ENCODE data around the gene GRK5. TPM values are rescaled to one million over a fixed set of nuclear protein-coding genes. Genes with fewer than 3 reads are reported as not detected.

Gene GRK5
- total RNA-seq, 4 donors from 2014 or later, result 10.0 to 61.9 (median 18.1) TPM

DNA sequence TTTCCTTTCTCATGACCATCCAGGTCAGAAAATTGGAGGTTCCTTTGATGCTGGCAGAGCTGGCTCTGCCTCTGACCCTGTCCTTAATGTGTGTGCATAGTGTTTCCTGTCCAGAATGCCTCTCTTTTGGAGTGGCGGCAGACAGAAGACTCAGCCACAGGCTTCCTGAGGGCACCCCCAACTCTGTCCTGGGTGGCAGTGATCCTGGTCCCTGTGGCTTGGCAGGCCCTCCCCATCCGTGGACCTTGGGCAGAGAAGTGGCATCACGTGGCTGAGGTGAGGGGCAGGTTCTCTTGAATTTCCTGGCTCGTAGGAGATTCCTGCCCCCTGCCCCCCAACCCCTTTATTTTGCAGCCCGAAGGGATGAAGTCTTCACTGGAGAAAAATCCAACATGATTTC lies 202.0 kb downstream of the GRK5 start:
- no peak for TF ChIP-seq POLR2A (IDR thresholded peaks at IDR 0.05)
- TF ChIP-seq, protein P1, sequence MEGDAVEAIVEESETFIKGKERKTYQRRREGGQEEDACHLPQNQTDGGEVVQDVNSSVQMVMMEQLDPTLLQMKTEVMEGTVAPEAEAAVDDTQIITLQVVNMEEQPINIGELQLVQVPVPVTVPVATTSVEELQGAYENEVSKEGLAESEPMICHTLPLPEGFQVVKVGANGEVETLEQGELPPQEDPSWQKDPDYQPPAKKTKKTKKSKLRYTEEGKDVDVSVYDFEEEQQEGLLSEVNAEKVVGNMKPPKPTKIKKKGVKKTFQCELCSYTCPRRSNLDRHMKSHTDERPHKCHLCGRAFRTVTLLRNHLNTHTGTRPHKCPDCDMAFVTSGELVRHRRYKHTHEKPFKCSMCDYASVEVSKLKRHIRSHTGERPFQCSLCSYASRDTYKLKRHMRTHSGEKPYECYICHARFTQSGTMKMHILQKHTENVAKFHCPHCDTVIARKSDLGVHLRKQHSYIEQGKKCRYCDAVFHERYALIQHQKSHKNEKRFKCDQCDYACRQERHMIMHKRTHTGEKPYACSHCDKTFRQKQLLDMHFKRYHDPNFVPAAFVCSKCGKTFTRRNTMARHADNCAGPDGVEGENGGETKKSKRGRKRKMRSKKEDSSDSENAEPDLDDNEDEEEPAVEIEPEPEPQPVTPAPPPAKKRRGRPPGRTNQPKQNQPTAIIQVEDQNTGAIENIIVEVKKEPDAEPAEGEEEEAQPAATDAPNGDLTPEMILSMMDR (IDR thresholded peaks at IDR 0.05), result no peak
- no peak for DNase-seq

DNA sequence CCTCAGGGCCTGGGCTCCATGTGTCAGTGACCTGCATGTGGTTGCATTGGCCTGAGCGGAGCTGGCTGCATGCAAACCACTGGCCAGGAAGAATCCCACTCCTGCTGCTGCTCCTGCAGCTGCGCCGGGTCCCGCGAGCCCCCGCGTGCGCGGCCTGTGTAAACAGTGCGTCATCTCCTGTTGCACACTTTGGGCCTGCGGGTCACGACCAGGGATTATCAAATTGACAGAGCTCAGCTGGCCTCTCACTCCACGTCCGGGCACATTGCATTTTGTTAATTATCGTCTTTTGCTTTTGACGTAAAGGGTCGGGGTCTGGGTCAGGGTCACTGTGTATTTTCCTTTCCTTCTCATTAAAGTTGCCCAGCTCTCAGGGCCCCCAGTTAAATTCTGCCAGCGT lies 202.5 kb downstream of the GRK5 start:
- Histone ChIP-seq H3K36me3 (no peaks in the 10 kb centered on the region), H3K4me1 (peaks cover 0 to 33% (median 0%) of the 10 kb centered on the region in 4 donors), H3K4me3 (no peak overlapping the region), H3K9me3 (no peaks in the 10 kb centered on the region), H3K27me3 (no peaks in the 10 kb centered on the region), H3K27ac (peak overlapping the region; percentile 57 to 81 (median 68))
- TF ChIP-seq, protein P1 (IDR thresholded peaks at IDR 0.05), result no peak
- TF ChIP-seq POLR2A (IDR thresholded peaks at IDR 0.05), result no peak
- peak in 1 of 3 donors; percentile 80 for DNase-seq

More for the DNA sequence above, 202.0 kb downstream of the GRK5 start:
- peak overlapping the region; percentile 55 to 81 (median 68) for H3K27ac ChIP-seq
- peaks cover 0 to 33% (median 0%) of the 10 kb centered on the region in 4 donors for H3K4me1 ChIP-seq
- H3K27me3 ChIP-seq, result no peaks in the 10 kb centered on the region
- H3K36me3 ChIP-seq, result no peaks in the 10 kb centered on the region
- no peak overlapping the region for H3K4me3 ChIP-seq
- H3K9me3 ChIP-seq, result no peaks in the 10 kb centered on the region

DNA sequence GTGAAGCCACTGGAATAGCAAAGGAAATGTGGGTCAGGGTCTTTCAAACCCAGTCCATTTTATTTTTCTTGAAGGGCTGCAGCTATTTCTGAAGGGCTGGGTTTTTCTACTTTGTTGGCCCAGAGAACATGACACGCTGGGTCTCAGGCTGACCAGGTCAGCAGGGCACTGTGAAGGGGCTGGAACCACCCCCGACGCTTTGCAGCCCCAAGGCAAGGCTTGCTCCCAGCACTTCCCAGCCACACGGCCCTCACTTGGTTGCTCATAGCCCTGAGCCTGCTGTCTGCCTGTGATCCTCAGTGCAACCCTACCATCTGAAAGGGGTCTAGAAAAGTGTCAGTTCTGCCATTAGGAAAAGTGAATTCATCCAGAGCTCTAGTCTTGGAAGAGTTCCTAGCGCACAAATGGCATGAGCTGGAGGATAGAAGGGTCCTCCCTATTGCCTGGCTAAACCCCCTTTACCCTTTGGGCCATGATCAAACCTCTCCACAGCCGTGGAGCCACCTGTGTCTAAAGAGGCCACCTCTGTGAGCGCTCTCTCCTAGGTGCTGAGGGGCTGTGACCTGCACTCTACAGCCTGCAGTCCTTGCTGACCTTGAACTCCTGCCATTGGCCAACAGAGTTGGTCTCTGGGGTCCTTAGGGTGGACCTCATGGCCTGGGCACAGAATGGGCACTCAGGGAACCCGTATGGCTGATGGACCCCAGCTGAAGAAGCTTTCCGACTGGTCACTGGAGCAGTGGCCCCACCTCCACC lies 203.2 kb downstream of the GRK5 start:
- DNase-seq, result no peak
- H3K27ac ChIP-seq, result peak overlapping the region; percentile 29 to 81 (median 68)

DNA sequence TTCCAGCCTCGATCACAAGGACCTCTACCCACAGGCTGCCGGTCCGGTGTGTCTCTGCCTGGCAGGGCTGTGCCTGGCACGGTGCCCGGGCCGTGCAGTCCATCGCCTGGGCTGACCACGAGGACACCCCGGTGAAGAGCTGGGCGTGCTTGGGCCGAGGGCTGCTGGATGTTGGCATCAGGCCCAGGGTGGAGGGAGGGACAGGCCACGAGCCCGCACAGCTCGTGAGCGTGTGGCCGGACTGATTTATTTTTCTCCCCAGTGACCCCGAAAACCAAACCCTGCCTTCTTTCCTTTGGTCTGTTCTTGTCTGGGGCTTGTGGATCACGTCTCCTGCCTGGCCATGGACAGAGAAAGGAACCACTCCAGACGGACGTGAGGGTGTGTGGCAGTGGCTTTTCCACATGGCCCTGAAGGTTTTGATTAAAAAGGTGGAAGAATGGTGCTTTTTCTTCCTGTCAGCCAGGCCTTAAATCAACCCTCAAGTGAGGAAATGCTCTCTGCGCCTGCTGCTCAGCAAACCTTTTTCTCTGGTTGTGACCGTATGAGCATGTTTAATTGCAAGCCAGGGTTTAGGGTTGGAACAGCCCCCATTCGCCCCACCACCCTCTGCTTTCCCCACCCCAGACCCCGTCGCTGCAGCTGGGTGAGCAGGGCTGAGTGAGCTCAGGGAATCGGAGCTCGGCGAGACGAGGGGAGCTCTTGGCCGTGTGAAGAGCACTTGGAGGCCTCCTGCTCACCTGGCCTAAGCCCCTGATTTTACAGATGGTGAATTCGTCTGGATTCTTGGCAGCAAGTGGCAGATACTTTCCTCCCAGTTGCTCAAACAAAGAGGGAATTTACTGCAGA lies 205.1 kb downstream of the GRK5 start:
- H3K4me1 ChIP-seq, result peaks cover 0 to 27% (median 0%) of the 10 kb centered on the region in 4 donors
- no peaks in the 10 kb centered on the region for H3K9me3 ChIP-seq
- H3K27ac ChIP-seq, result peak overlapping the region; percentile 57 to 83 (median 68)
- no peaks in the 10 kb centered on the region for H3K27me3 ChIP-seq
- peak in 1 of 3 donors; percentile 68 for DNase-seq
- H3K4me3 ChIP-seq, result no peak overlapping the region
- no peaks in the 10 kb centered on the region for H3K36me3 ChIP-seq
- TF ChIP-seq POLR2A (IDR thresholded peaks at IDR 0.05), result no peak
- TF ChIP-seq, protein P1 (IDR thresholded peaks at IDR 0.05), result no peak

More for the DNA sequence above, 203.2 kb downstream of the GRK5 start:
- Histone ChIP-seq H3K4me1 (peaks cover 0 to 33% (median 0%) of the 10 kb centered on the region in 4 donors), H3K9me3 (no peaks in the 10 kb centered on the region), H3K27me3 (no peaks in the 10 kb centered on the region), H3K4me3 (no peak overlapping the region), H3K36me3 (no peaks in the 10 kb centered on the region)
- TF ChIP-seq POLR2A (IDR thresholded peaks at IDR 0.05), result no peak
- TF ChIP-seq, protein P1 (IDR thresholded peaks at IDR 0.05), result no peak

DNA sequence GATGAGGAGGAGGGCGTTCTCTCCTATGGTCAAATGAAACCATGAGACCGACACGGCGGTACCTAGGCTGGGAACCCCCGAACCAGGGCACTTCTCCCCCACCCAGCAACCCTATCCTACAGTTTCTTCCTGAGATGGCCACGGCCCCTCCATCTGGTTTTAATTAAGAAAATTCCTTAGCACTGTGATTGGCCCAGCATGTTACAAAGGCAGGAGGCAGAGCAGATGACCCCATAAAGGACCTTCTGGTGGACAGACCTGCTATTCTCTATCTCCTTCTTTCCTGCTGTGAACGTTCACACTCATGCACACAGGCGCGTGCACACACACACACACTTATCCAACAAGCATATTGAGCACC lies 205.7 kb downstream of the GRK5 start:
- H3K27ac ChIP-seq, result peak overlapping the region; percentile 57 to 83 (median 68)
- no peak for DNase-seq
- no peaks in the 10 kb centered on the region for H3K9me3 ChIP-seq
- peaks cover 0 to 27% (median 0%) of the 10 kb centered on the region in 4 donors for H3K4me1 ChIP-seq
- no peak for TF ChIP-seq POLR2A (IDR thresholded peaks at IDR 0.05)
- TF ChIP-seq, protein P1 (IDR thresholded peaks at IDR 0.05), result no peak
- no peak overlapping the region for H3K4me3 ChIP-seq
- no peaks in the 10 kb centered on the region for H3K36me3 ChIP-seq
- no peaks in the 10 kb centered on the region for H3K27me3 ChIP-seq

Measured in Peyer's patch (tissue), 4 donors.